ENCODE data around the gene MYO10. TPM values are rescaled to one million over a fixed set of nuclear protein-coding genes. Genes with fewer than 3 reads are reported as not detected.

Gene MYO10
- total and polyA plus RNA-seq, 2 donors (not counting 3 experiments of a cell fraction or from before 2014, with no cell fraction given), result 36.0 to 148 TPM

- Histone ChIP-seq H3K27ac (ENCODE audit: insufficient read depth, low read depth, low read length) (peak overlapping the region; percentile 41), H3K79me2 (ENCODE audit: control insufficient read depth, insufficient read depth, low read length) (peaks cover 28% of the 10 kb centered on the region), H3K4me1 (ENCODE audit: control insufficient read depth, extremely low read depth, insufficient read depth, low read length) (peaks cover 18% of the 10 kb centered on the region), H3K4me2 (ENCODE audit: insufficient read depth, low read length) (no peak overlapping the region), H3K36me3 (ENCODE audit: control insufficient read depth in 2 of 2, extremely low read depth in 1 of 2, insufficient read depth in 2 of 2, low read length in 2 of 2) (peaks cover 16 to 19% of the 10 kb centered on the region in 2 experiments), H2AFZ (ENCODE audit: low read depth, low read length) (no peak overlapping the region), H3K4me3 (replicated peaks in 1 of 3; ENCODE audit: insufficient read depth in 1 of 3, low read depth in 1 of 3, low read length in 3 of 3) (no peak overlapping the region), H3K9ac (replicated peaks; ENCODE audit: extremely low read depth, insufficient read depth, low read length) (no peak overlapping the region), H3K9me3 (replicated peaks; ENCODE audit: control insufficient read depth, insufficient read depth, low read length) (no peaks in the 10 kb centered on the region), H4K20me1 (replicated peaks; ENCODE audit: control insufficient read depth, extremely low read depth, insufficient read depth, low read length) (no peaks in the 10 kb centered on the region), H3K27me3 (ENCODE audit: control insufficient read depth in 2 of 2, insufficient read depth in 2 of 2, low read length in 2 of 2) (no peaks in the 10 kb centered on the region), H3K9me1 (replicated peaks; ENCODE audit: control insufficient read depth, extremely low read depth, insufficient read depth, low read length) (no peaks in the 10 kb centered on the region)
- intact Hi-C loops (cut with micrococcal nuclease), result loop anchor here (1.0 to 2.0 kb wide), 2 partner anchors 9 to 45 kb away; no protein-coding TSS in a partner anchor
- no peak for TF ChIP-seq FOS (IDR thresholded peaks at IDR 0.05; ENCODE audit: borderline replicate concordance, insufficient read depth, low read length)
- no peak for TF ChIP-seq GATA2 (IDR thresholded peaks at IDR 0.05; ENCODE audit: insufficient read depth, insufficient read length, low read depth, low read length)
- no peak for TF ChIP-seq MAX (IDR thresholded peaks at IDR 0.05; ENCODE audit: insufficient read depth, insufficient read length)
- ChIA-PET POLR2A (no interaction called here), CTCF (interaction anchor here (1.5 kb wide), 1 partner anchor 455 kb away, joined by 4 read pairs; no protein-coding TSS in a partner anchor)
- no peak for FAIRE-seq
- no TSS peak for BruUV-seq (replicated peaks)
- dilution Hi-C loops (cut with MboI; ENCODE audit: extremely low pct_ligation_motif_present, low sequenced_read_pairs), result no loop called here
- DNase-seq (ENCODE audit: low read depth, low spot score), result no peak
Measured at GRCh38 chr5:16735101-16736060, 200.7 kb downstream of the MYO10 start.

GRCh38 chr5:16733331-16734006, 202.6 kb downstream of the MYO10 start:
- FAIRE-seq (no peak), DNase-seq (ENCODE audit: low read depth, low spot score) (no peak)
- H3K79me2 ChIP-seq (ENCODE audit: control insufficient read depth, insufficient read depth, low read length), result peaks cover 26% of the 10 kb centered on the region
- intact Hi-C loops (cut with micrococcal nuclease), result no loop called here
- H4K20me1 ChIP-seq (replicated peaks; ENCODE audit: control insufficient read depth, extremely low read depth, insufficient read depth, low read length), result no peaks in the 10 kb centered on the region
- no peak overlapping the region for H3K4me2 ChIP-seq (ENCODE audit: insufficient read depth, low read length)
- no peaks in the 10 kb centered on the region for H3K9me3 ChIP-seq (replicated peaks; ENCODE audit: control insufficient read depth, insufficient read depth, low read length)
- TF ChIP-seq CTCF (IDR thresholded peaks at IDR 0.05; ENCODE audit: extremely low read depth in 1 of 2, insufficient read depth in 1 of 2, low read depth in 1 of 2, low read length in 2 of 2) (no peak), MAX (IDR thresholded peaks at IDR 0.05; ENCODE audit: insufficient read depth, insufficient read length) (no peak), MYC (IDR thresholded peaks at IDR 0.05; ENCODE audit: low read depth, low read length) (no peak), FOS (IDR thresholded peaks at IDR 0.05; ENCODE audit: borderline replicate concordance, insufficient read depth, low read length) (no peak), JUN (IDR thresholded peaks at IDR 0.05; ENCODE audit: borderline replicate concordance, insufficient read depth, insufficient read length, low read depth) (no peak), POLR2AphosphoS5 (IDR thresholded peaks at IDR 0.05; ENCODE audit: insufficient read depth, low read depth, low read length) (no peak), POLR2A (IDR thresholded peaks at IDR 0.05; ENCODE audit: low read depth, low read length) (no peak), EZH2 (IDR thresholded peaks at IDR 0.05; ENCODE audit: borderline replicate concordance, low read depth, low read length, severe bottlenecking) (no peak), GATA2 (IDR thresholded peaks at IDR 0.05; ENCODE audit: insufficient read depth, insufficient read length, low read depth, low read length) (no peak)
- H3K4me1 ChIP-seq (ENCODE audit: control insufficient read depth, extremely low read depth, insufficient read depth, low read length), result peaks cover 24% of the 10 kb centered on the region
- H3K27me3 ChIP-seq (ENCODE audit: control insufficient read depth in 2 of 2, insufficient read depth in 2 of 2, low read length in 2 of 2), result no peaks in the 10 kb centered on the region
- no peaks in the 10 kb centered on the region for H3K9me1 ChIP-seq (replicated peaks; ENCODE audit: control insufficient read depth, extremely low read depth, insufficient read depth, low read length)
- CTCF ChIA-PET, result interaction anchor here (1.0 to 1.5 kb wide), 2 partner anchors 9 to 456 kb away, joined by 3 to 4 read pairs; no protein-coding TSS in a partner anchor
- POLR2A ChIA-PET, result no interaction called here
- H3K4me3 ChIP-seq (replicated peaks in 1 of 3; ENCODE audit: insufficient read depth in 1 of 3, low read depth in 1 of 3, low read length in 3 of 3), result no peak overlapping the region
- no peak overlapping the region for H3K27ac ChIP-seq (ENCODE audit: insufficient read depth, low read depth, low read length)
- no peak overlapping the region for H2AFZ ChIP-seq (ENCODE audit: low read depth, low read length)
- dilution Hi-C loops (cut with MboI; ENCODE audit: extremely low pct_ligation_motif_present, low sequenced_read_pairs), result no loop called here
- H3K36me3 ChIP-seq (ENCODE audit: control insufficient read depth in 2 of 2, extremely low read depth in 1 of 2, insufficient read depth in 2 of 2, low read length in 2 of 2), result peaks cover 11 to 19% of the 10 kb centered on the region in 2 experiments
- no TSS peak for BruUV-seq (replicated peaks)
- H3K9ac ChIP-seq (replicated peaks; ENCODE audit: extremely low read depth, insufficient read depth, low read length), result no peak overlapping the region
